ENCODE measurements around the gene CYP2A13. TPM values are rescaled to one million over a fixed set of nuclear protein-coding genes. Genes with fewer than 3 reads are reported as not detected.

Gene CYP2A13, protein sequence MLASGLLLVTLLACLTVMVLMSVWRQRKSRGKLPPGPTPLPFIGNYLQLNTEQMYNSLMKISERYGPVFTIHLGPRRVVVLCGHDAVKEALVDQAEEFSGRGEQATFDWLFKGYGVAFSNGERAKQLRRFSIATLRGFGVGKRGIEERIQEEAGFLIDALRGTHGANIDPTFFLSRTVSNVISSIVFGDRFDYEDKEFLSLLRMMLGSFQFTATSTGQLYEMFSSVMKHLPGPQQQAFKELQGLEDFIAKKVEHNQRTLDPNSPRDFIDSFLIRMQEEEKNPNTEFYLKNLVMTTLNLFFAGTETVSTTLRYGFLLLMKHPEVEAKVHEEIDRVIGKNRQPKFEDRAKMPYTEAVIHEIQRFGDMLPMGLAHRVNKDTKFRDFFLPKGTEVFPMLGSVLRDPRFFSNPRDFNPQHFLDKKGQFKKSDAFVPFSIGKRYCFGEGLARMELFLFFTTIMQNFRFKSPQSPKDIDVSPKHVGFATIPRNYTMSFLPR
- total RNA-seq (2014; rRNA removed; shearing (Covaris generic)) = 0.35 and 0.50 TPM in 2 replicates
- 0.27 and 0.40 TPM in 2 replicates for polyA plus RNA-seq (2016; fragmentation: Nextera tagmentation; extraction: Ambion mirVana)
- long read RNA-seq = 0 reads

DNA sequence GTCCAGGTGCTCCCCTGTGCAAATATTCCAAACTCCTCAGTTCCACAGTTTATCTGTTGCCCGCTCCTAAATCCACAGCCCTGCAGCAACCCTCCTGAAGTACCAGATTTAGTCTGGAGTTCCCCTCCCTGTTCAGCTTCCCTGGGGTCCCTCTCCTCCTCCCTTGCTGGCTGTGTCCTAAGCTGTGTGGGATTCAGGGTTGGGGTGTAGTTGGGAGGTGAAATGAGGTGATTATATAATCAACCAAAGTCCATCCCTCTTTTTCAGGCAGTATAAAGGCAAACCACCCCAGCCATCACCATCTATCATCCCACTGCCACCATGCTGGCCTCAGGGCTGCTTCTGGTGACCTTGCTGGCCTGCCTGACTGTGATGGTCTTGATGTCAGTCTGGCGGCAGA is at the start of gene CYP2A13:
TSS of gene CYP2A13 (plus strand) at position 301 of the 400 bp plus-strand sequence. CDS start at position 322, 21 bp downstream.
- Histone ChIP-seq H3K4me1 (ENCODE audit: insufficient read depth) (peaks cover 5% of the 10 kb centered on the region; the same call in 1 of the 2 replicates), H3K9me2 (ENCODE audit: insufficient read depth) (no peaks in the 10 kb centered on the region), H4K20me1 (replicated peaks; ENCODE audit: insufficient read depth) (no peaks in the 10 kb centered on the region), H3F3A (replicated peaks; ENCODE audit: low read depth) (no peaks in the 10 kb centered on the region), H3K27me3 (ENCODE audit: insufficient read depth) (peaks cover 45% of the 10 kb centered on the region), H3K79me2 (replicated peaks; ENCODE audit: insufficient read depth) (no peaks in the 10 kb centered on the region), H3K27ac (ENCODE audit: low read depth) (no peak within 1 kb of the TSS), H3K4me2 (peak within 1 kb of the TSS; percentile 93), H3K4me3 (peak within 1 kb of the TSS; percentile 80), H3K36me3 (ENCODE audit: insufficient read depth) (no peaks in the 10 kb centered on the region), H2AFZ (peak within 1 kb of the TSS; percentile 98)
- H3K9me3 Mint-ChIP-seq = peaks cover 4% of the 10 kb centered on the region; the same call in 2 of the 3 replicates
- H3K4me1 Mint-ChIP-seq = peaks cover 12% of the 10 kb centered on the region; the same call in 2 of the 3 replicates
- peaks cover 41% of the 10 kb centered on the region for H3K27me3 Mint-ChIP-seq (ENCODE audit: insufficient read depth, low read depth, poor library complexity)
- H3K36me3 Mint-ChIP-seq (ENCODE audit: low read depth) = peaks cover 4% of the 10 kb centered on the region; the same call in 1 of the 3 replicates
- TF ChIP-seq EZH2phosphoT487 (IDR thresholded peaks at IDR 0.05; ENCODE audit: unreplicated experiment) (no peak), POLR2AphosphoS5 (IDR thresholded peaks at IDR 0.05; ENCODE audit: low read depth) (no peak), STAT1 (IDR thresholded peaks at IDR 0.05; ENCODE audit: unreplicated experiment) (no peak), CREB1 (CRISPR knock-in tag; IDR thresholded peaks at IDR 0.05; ENCODE audit: low read depth) (no peak), ZNF114 (CRISPR knock-in tag; IDR thresholded peaks at IDR 0.05) (no peak), JUNB (IDR thresholded peaks at IDR 0.05; ENCODE audit: unreplicated experiment) (no peak)
- TF ChIP-seq, protein P1, sequence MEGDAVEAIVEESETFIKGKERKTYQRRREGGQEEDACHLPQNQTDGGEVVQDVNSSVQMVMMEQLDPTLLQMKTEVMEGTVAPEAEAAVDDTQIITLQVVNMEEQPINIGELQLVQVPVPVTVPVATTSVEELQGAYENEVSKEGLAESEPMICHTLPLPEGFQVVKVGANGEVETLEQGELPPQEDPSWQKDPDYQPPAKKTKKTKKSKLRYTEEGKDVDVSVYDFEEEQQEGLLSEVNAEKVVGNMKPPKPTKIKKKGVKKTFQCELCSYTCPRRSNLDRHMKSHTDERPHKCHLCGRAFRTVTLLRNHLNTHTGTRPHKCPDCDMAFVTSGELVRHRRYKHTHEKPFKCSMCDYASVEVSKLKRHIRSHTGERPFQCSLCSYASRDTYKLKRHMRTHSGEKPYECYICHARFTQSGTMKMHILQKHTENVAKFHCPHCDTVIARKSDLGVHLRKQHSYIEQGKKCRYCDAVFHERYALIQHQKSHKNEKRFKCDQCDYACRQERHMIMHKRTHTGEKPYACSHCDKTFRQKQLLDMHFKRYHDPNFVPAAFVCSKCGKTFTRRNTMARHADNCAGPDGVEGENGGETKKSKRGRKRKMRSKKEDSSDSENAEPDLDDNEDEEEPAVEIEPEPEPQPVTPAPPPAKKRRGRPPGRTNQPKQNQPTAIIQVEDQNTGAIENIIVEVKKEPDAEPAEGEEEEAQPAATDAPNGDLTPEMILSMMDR (conservative IDR thresholded peaks at IDR 0.05; ENCODE audit: low read depth in 2 of 2) = no peak
- TF ChIP-seq, protein P2, sequence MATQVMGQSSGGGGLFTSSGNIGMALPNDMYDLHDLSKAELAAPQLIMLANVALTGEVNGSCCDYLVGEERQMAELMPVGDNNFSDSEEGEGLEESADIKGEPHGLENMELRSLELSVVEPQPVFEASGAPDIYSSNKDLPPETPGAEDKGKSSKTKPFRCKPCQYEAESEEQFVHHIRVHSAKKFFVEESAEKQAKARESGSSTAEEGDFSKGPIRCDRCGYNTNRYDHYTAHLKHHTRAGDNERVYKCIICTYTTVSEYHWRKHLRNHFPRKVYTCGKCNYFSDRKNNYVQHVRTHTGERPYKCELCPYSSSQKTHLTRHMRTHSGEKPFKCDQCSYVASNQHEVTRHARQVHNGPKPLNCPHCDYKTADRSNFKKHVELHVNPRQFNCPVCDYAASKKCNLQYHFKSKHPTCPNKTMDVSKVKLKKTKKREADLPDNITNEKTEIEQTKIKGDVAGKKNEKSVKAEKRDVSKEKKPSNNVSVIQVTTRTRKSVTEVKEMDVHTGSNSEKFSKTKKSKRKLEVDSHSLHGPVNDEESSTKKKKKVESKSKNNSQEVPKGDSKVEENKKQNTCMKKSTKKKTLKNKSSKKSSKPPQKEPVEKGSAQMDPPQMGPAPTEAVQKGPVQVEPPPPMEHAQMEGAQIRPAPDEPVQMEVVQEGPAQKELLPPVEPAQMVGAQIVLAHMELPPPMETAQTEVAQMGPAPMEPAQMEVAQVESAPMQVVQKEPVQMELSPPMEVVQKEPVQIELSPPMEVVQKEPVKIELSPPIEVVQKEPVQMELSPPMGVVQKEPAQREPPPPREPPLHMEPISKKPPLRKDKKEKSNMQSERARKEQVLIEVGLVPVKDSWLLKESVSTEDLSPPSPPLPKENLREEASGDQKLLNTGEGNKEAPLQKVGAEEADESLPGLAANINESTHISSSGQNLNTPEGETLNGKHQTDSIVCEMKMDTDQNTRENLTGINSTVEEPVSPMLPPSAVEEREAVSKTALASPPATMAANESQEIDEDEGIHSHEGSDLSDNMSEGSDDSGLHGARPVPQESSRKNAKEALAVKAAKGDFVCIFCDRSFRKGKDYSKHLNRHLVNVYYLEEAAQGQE (IDR thresholded peaks at IDR 0.05; ENCODE audit: unreplicated experiment) = no peak
- peak within 1 kb of the TSS; percentile 73; the same call in 1 of the 3 replicates for H3K4me3 Mint-ChIP-seq
- DNase-seq (ENCODE audit: low spot score) (no peak), ATAC-seq (no peak)
- no peak within 1 kb of the TSS for H3K27ac Mint-ChIP-seq

All from GM23338 (cell line).